ENCODE data around the gene KCNC4.

The KCNC4 gene

DNA sequence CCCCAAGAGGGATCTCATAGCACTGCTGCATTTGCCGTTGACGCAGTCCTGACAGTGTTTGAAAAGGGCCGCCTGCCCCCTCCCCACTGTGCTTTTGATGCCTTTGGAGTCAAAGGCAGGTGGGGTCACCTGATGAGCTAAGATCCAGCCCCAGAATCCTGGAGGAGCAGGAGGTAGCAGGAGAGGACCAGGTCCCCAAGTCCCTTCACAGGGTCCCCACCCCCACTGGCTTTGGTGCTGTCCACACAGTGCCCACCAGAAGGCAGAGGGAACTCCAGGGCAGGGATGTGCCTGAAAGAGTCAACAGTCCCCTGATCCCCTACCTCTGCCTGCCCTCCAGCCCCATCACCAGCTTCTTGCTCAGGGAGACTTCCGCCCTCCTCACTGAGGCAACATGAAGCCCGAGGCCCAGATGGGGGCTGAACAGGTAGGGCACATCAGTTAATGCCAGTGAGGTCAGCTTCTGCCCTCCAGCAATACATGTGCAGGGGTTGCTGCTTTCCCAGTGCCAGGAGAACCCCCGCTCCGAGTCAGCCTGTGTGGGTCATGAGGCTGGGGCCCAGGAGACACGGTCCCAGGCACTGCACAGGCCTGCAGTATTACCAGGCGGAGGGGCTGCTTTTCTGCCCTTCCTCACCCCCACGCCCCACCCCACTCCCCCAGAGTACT lies 8.8 kb upstream of the KCNC4 start:
- H3K27ac ChIP-seq (ENCODE audit: low read length), result no peak overlapping the region
- no CpG with 5 or more reads among the region's 10 CpGs for WGBS (ENCODE audit: insufficient coverage, insufficient read length)
- peaks cover 2% of the 10 kb centered on the region; the same call in 1 of the 2 replicates for H3K4me1 ChIP-seq (ENCODE audit: control insufficient read depth, insufficient read depth, low read length)

GRCh38 chr1:110203021-110203661 lies 7.0 kb upstream of the KCNC4 start:
- Histone ChIP-seq H3K4me3 (ENCODE audit: low read length) (no peak overlapping the region), H3K27me3 (ENCODE audit: control insufficient read depth, insufficient read depth, low read length) (no peaks in the 10 kb centered on the region), H3K27ac (ENCODE audit: low read length) (no peak overlapping the region), H3K9me3 (ENCODE audit: control insufficient read depth, insufficient read depth, low read length) (no peaks in the 10 kb centered on the region), H3K36me3 (ENCODE audit: control insufficient read depth, insufficient read depth, low read length) (no peaks in the 10 kb centered on the region), H3K4me1 (ENCODE audit: control insufficient read depth, insufficient read depth, low read length) (peaks cover 2% of the 10 kb centered on the region; the same call in 1 of the 2 replicates)
- WGBS (ENCODE audit: insufficient coverage, insufficient read length), result no CpG with 5 or more reads among the region's 6 CpGs
- DNase-seq (ENCODE audit: low read depth, low spot score), result no peak

More for the DNA sequence above, 8.8 kb upstream of the KCNC4 start:
- Histone ChIP-seq H3K27me3 (ENCODE audit: control insufficient read depth, insufficient read depth, low read length) (no peaks in the 10 kb centered on the region), H3K36me3 (ENCODE audit: control insufficient read depth, insufficient read depth, low read length) (no peaks in the 10 kb centered on the region), H3K4me3 (ENCODE audit: low read length) (no peak overlapping the region), H3K9me3 (ENCODE audit: control insufficient read depth, insufficient read depth, low read length) (no peaks in the 10 kb centered on the region)
- DNase-seq (ENCODE audit: low read depth, low spot score), result no peak

- no peaks in the 10 kb centered on the region for H3K9me3 ChIP-seq (ENCODE audit: control insufficient read depth, insufficient read depth, low read length)
- no peaks in the 10 kb centered on the region for H3K36me3 ChIP-seq (ENCODE audit: control insufficient read depth, insufficient read depth, low read length)
- no peak overlapping the region for H3K4me3 ChIP-seq (ENCODE audit: low read length)
- WGBS (ENCODE audit: insufficient coverage, insufficient read length), result no CpG with 5 or more reads among the region's 4 CpGs
- H3K4me1 ChIP-seq (ENCODE audit: control insufficient read depth, insufficient read depth, low read length), result peaks cover 2% of the 10 kb centered on the region; the same call in 1 of the 2 replicates
- DNase-seq (ENCODE audit: low read depth, low spot score), result no peak
- no peak overlapping the region for H3K27ac ChIP-seq (ENCODE audit: low read length)
- H3K27me3 ChIP-seq (ENCODE audit: control insufficient read depth, insufficient read depth, low read length), result no peaks in the 10 kb centered on the region
Observed at GRCh38 chr1:110205156-110205555, 5.0 kb upstream of the KCNC4 start.

DNA sequence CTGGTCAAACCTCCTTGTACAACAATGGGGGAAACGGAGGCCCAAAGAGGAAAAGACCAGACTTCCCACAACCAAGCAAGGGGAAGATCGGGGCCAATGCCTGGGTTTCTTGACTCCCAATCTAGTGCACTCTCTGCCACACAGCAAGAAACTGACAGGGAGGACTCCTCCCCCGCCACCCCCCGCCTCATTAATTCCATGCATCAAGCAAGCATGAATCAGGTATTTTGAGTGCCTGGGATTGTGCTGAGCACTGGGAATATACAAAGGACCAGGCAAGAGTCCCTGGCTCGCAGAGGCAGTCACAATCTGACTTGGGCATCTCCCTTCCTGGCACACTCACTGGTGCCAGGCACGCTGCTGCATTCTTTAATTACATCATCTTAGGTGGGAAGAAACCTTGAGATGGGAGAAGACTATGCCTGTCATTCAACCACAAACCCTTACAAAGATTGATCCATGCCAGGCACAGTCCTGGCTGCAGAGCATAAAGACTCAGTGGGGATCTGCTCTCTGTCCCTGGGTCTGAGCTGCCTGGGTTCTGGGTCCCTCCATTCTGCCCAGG lies 4.4 kb upstream of the KCNC4 start:
- Histone ChIP-seq H3K4me1 (ENCODE audit: control insufficient read depth, insufficient read depth, low read length) (peaks cover under 1% of the 10 kb centered on the region; the same call in 1 of the 2 replicates), H3K9me3 (ENCODE audit: control insufficient read depth, insufficient read depth, low read length) (no peaks in the 10 kb centered on the region), H3K4me3 (ENCODE audit: low read length) (no peak overlapping the region), H3K27me3 (ENCODE audit: control insufficient read depth, insufficient read depth, low read length) (no peaks in the 10 kb centered on the region), H3K36me3 (ENCODE audit: control insufficient read depth, insufficient read depth, low read length) (no peaks in the 10 kb centered on the region), H3K27ac (ENCODE audit: low read length) (no peak overlapping the region)
- WGBS (ENCODE audit: insufficient coverage, insufficient read length), result no CpG with 5 or more reads among the region's 6 CpGs
- DNase-seq (ENCODE audit: low read depth, low spot score), result no peak

DNA sequence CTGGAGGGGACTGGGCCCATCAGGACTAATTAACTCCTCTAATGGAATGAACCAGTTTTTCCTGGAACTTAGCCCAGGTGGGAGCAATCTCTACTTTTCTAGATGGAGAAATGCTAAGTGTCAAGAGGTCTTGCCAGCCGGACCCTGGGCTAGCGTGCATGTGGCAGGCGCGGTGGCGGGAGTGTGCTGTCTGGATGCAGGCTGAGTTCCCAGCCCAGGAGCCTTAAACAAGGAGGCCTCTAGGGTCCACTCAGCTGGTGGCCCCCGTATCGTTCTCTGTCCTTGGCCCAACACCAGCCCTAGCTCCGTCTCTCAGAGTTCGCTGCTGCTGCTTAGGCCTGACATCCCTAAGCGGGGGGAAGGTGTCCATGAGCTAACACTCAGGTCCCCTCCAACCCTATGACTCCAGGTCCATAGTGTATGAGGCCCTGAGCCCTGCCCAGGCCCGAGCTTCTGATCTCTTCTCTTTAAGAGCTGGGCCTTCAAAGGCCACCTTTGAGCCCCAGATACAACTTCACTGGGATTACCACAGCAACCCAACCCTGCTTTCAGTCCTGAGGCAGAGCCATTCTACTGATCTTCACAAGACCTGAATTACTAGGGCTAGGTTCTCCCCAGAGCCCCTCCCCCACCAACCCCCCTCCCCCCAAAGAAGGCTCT lies 3.7 kb upstream of the KCNC4 start:
- H3K9me3 ChIP-seq (ENCODE audit: control insufficient read depth, insufficient read depth, low read length), result no peaks in the 10 kb centered on the region
- DNase-seq (ENCODE audit: low read depth, low spot score), result no peak
- no peaks in the 10 kb centered on the region for H3K36me3 ChIP-seq (ENCODE audit: control insufficient read depth, insufficient read depth, low read length)
- peaks cover 4% of the 10 kb centered on the region; the same call in 1 of the 2 replicates for H3K27me3 ChIP-seq (ENCODE audit: control insufficient read depth, insufficient read depth, low read length)
- H3K27ac ChIP-seq (ENCODE audit: low read length), result no peak overlapping the region
- WGBS (ENCODE audit: insufficient coverage, insufficient read length), result no CpG with 5 or more reads among the region's 11 CpGs
- H3K4me1 ChIP-seq (ENCODE audit: control insufficient read depth, insufficient read depth, low read length), result no peaks in the 10 kb centered on the region; the same call in 1 of the 2 replicates
- no peak overlapping the region for H3K4me3 ChIP-seq (ENCODE audit: low read length)

GRCh38 chr1:110207831-110208230 lies 2.3 kb upstream of the KCNC4 start:
- no peaks in the 10 kb centered on the region for H3K36me3 ChIP-seq (ENCODE audit: control insufficient read depth, insufficient read depth, low read length)
- H3K4me3 ChIP-seq (ENCODE audit: low read length), result no peak overlapping the region
- no CpG with 5 or more reads among the region's 5 CpGs for WGBS (ENCODE audit: insufficient coverage, insufficient read length)
- peaks cover 6% of the 10 kb centered on the region for H3K4me1 ChIP-seq (ENCODE audit: control insufficient read depth, insufficient read depth, low read length)
- peaks cover 9% of the 10 kb centered on the region; the same call in 1 of the 2 replicates for H3K27me3 ChIP-seq (ENCODE audit: control insufficient read depth, insufficient read depth, low read length)
- H3K27ac ChIP-seq (ENCODE audit: low read length), result no peak overlapping the region
- no peaks in the 10 kb centered on the region for H3K9me3 ChIP-seq (ENCODE audit: control insufficient read depth, insufficient read depth, low read length)
- DNase-seq (ENCODE audit: low read depth, low spot score), result no peak

GRCh38 chr1:110208916-110209645 lies 1.0 kb upstream of the KCNC4 start:
- Histone ChIP-seq H3K27ac (ENCODE audit: low read length) (no peak overlapping the region), H3K9me3 (ENCODE audit: control insufficient read depth, insufficient read depth, low read length) (no peaks in the 10 kb centered on the region), H3K4me3 (ENCODE audit: low read length) (peak overlapping the region; percentile 70; the same call in 1 of the 2 replicates), H3K36me3 (ENCODE audit: control insufficient read depth, insufficient read depth, low read length) (no peaks in the 10 kb centered on the region), H3K27me3 (ENCODE audit: control insufficient read depth, insufficient read depth, low read length) (peaks cover 9% of the 10 kb centered on the region; the same call in 1 of the 2 replicates), H3K4me1 (ENCODE audit: control insufficient read depth, insufficient read depth, low read length) (peaks cover 9% of the 10 kb centered on the region)
- no CpG with 5 or more reads among the region's 7 CpGs for WGBS (ENCODE audit: insufficient coverage, insufficient read length)
- DNase-seq (ENCODE audit: low read depth, low spot score), result no peak

- no peak for DNase-seq (ENCODE audit: low read depth, low spot score)
- Histone ChIP-seq H3K9me3 (ENCODE audit: control insufficient read depth, insufficient read depth, low read length) (no peaks in the 10 kb centered on the region), H3K4me3 (ENCODE audit: low read length) (peak overlapping the region; percentile 70; the same call in 1 of the 2 replicates), H3K4me1 (ENCODE audit: control insufficient read depth, insufficient read depth, low read length) (peaks cover 9% of the 10 kb centered on the region), H3K27ac (ENCODE audit: low read length) (no peak overlapping the region), H3K36me3 (ENCODE audit: control insufficient read depth, insufficient read depth, low read length) (no peaks in the 10 kb centered on the region), H3K27me3 (ENCODE audit: control insufficient read depth, insufficient read depth, low read length) (peaks cover 9% of the 10 kb centered on the region; the same call in 1 of the 2 replicates)
- WGBS (ENCODE audit: insufficient coverage, insufficient read length), result no CpG with 5 or more reads among the region's 101 CpGs
Observed at GRCh38 chr1:110210604-110211495, 736 bp downstream of the KCNC4 start.

- no CpG with 5 or more reads among the region's 81 CpGs for WGBS (ENCODE audit: insufficient coverage, insufficient read length)
- H3K27me3 ChIP-seq (ENCODE audit: control insufficient read depth, insufficient read depth, low read length), result peaks cover 9% of the 10 kb centered on the region; the same call in 1 of the 2 replicates
- no peak overlapping the region for H3K27ac ChIP-seq (ENCODE audit: low read length)
- H3K36me3 ChIP-seq (ENCODE audit: control insufficient read depth, insufficient read depth, low read length), result no peaks in the 10 kb centered on the region
- peaks cover 9% of the 10 kb centered on the region for H3K4me1 ChIP-seq (ENCODE audit: control insufficient read depth, insufficient read depth, low read length)
- no peaks in the 10 kb centered on the region for H3K9me3 ChIP-seq (ENCODE audit: control insufficient read depth, insufficient read depth, low read length)
- peak overlapping the region; percentile 70; the same call in 1 of the 2 replicates for H3K4me3 ChIP-seq (ENCODE audit: low read length)
- no peak for DNase-seq (ENCODE audit: low read depth, low spot score)
Observed at GRCh38 chr1:110211496-110212168, 1.5 kb downstream of the KCNC4 start.

Measured in iPS DF 6.9 (cell line).